Activated naive CD4-positive, alpha-beta T cell treated with anti-CD3 and anti-CD28 coated beads for 36 hours (primary cell): Measurements from ENCODE around the gene RSU1. TPM values are rescaled to one million over a fixed set of nuclear protein-coding genes. Genes with fewer than 3 reads are reported as not detected.

ENCODE experiments used
- CTCF ChIA-PET: fragments of 350-600 bp; sonication (Branson Sonifier 250); formaldehyde crosslinking; loops from one replicate; lab custom pipeline; 2021; ENCODE audit warnings: antibody characterized with exemption; lab: Charles Lee
- DNase-seq: peaks from one replicate; pipeline ENCODE4 v3.0.0-alpha.2; 2020
- H3K27ac Mint-ChIP-seq: one replicate; pipeline ENCODE4 v1.8.0; 2021; ENCODE audit warnings: mild to moderate bottlenecking, mixed read lengths
- H3K27me3 Mint-ChIP-seq: one replicate; pipeline ENCODE4 v1.8.0; 2021; ENCODE audit warnings: low read depth, mixed read lengths
- H3K36me3 Mint-ChIP-seq: one replicate; pipeline ENCODE4 v1.8.0; 2021; ENCODE audit warnings: low read depth, mixed read lengths
- H3K4me1 Mint-ChIP-seq: one replicate; pipeline ENCODE4 v1.8.0; 2021; ENCODE audit warnings: low read depth, mixed read lengths
- H3K4me3 Mint-ChIP-seq: one replicate; pipeline ENCODE4 v1.8.0; 2021; ENCODE audit warnings: mild to moderate bottlenecking, moderate library complexity, mixed read lengths
- H3K9me3 Mint-ChIP-seq: one replicate; pipeline ENCODE4 v1.8.0; 2021; ENCODE audit warnings: mixed read lengths
- intact Hi-C: fragments of 100-400 bp; cut with micrococcal nuclease; formaldehyde crosslinking; loops from one replicate; pipeline ENCODE4 v1.15.1; 2023
- total RNA-seq, 2 experiments: library from RNA; stranded (reverse); gene quantifications; one replicate each; pipeline ENCODE4 v1.2.3, GENCODE V29; 2021

The RSU1 gene
- total RNA-seq, 2 experiments from 2014 or later: 43.4 to 45.1 TPM

DNA sequence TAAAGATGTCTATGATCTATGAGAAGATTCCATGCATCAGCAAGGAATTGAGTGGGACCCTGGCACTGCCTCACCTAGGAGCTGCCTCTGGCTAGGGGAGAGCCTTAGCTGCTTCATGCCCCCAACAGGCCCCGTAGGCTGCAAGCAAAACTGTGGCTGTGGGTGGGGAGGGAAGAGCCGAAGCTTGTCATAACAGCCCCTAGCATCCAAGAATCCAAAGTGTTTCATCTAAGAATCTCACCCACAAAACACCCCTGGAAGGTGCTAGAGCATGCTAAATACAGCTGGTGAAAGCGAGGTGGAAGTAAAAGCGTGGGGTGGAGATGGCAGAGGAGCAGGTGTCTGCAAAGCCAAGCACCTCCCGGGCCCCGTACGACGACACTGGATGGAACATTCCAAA is 208.0 kb downstream of the RSU1 start:
- Mint-ChIP-seq H3K27ac (no peak overlapping the region), H3K9me3 (peaks cover 2% of the 10 kb centered on the region), H3K36me3 (peaks cover 17% of the 10 kb centered on the region), H3K4me3 (no peak overlapping the region), H3K4me1 (no peaks in the 10 kb centered on the region), H3K27me3 (no peaks in the 10 kb centered on the region)
- CTCF ChIA-PET: no interaction called here
- no peak for DNase-seq
- intact Hi-C loops: no loop called here

DNA sequence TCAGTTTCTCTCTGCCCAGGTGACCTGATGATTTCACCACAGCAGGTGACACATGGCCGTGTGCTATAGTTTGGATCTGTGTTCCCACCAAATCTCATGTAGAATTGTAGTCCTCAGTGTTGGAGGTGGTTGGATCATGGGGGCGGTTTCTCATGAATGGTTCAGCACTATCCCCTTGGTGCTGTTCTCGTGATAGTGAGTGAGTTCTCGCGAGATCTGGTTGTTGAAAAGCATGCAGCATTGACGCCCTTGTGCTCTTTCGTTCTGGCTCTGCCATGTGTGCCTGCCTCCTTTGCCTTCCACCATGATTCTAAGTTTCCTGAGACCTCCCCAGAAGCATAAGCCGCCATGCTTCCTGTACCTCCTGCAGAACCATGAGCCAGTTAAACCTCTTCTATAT is 210.3 kb downstream of the RSU1 start:
- no peaks in the 10 kb centered on the region for H3K27me3 Mint-ChIP-seq
- no peak overlapping the region for H3K4me3 Mint-ChIP-seq
- no peak overlapping the region for H3K27ac Mint-ChIP-seq
- intact Hi-C loops: no loop called here
- CTCF ChIA-PET: no interaction called here
- no peak for DNase-seq
- H3K36me3 Mint-ChIP-seq: peaks cover 20% of the 10 kb centered on the region
- peaks cover 2% of the 10 kb centered on the region for H3K9me3 Mint-ChIP-seq
- no peaks in the 10 kb centered on the region for H3K4me1 Mint-ChIP-seq

DNA sequence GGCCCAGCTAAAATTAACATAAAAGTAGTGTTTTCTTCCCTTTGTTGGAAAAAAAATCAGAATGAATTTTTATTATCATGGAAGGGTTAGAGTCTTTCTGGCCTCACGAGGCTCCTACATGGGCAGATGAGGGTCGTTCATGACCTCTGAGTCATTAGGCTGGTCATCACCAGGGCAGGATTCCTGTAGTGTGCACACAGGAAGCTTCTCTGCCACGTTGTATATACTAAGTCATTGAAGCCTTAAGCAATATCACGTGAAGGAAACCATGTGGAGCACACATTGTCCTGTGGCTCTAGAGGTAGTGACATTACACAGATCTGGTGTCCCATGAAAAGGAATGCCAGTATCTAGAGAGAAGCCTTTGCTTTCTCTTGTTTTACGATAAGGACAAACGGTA is 210.8 kb downstream of the RSU1 start:
- Mint-ChIP-seq H3K4me1 (no peaks in the 10 kb centered on the region), H3K36me3 (peaks cover 20% of the 10 kb centered on the region), H3K27ac (no peak overlapping the region), H3K27me3 (no peaks in the 10 kb centered on the region), H3K4me3 (no peak overlapping the region), H3K9me3 (peaks cover 2% of the 10 kb centered on the region)
- no peak for DNase-seq
- CTCF ChIA-PET: no interaction called here
- intact Hi-C loops: no loop called here

GRCh38 chr10:16603308-16603707 is 213.9 kb downstream of the RSU1 start:
- H3K4me1 Mint-ChIP-seq: no peaks in the 10 kb centered on the region
- intact Hi-C loops: no loop called here
- no peak overlapping the region for H3K27ac Mint-ChIP-seq
- peaks cover 37% of the 10 kb centered on the region for H3K36me3 Mint-ChIP-seq
- H3K4me3 Mint-ChIP-seq: no peak overlapping the region
- no peaks in the 10 kb centered on the region for H3K27me3 Mint-ChIP-seq
- H3K9me3 Mint-ChIP-seq: peaks cover 4% of the 10 kb centered on the region
- CTCF ChIA-PET: no interaction called here
- no peak for DNase-seq

GRCh38 chr10:16602104-16602775 is 215.0 kb downstream of the RSU1 start:
- DNase-seq: no peak
- Mint-ChIP-seq H3K9me3 (peaks cover 6% of the 10 kb centered on the region), H3K4me1 (no peaks in the 10 kb centered on the region), H3K27me3 (no peaks in the 10 kb centered on the region), H3K36me3 (peaks cover 37% of the 10 kb centered on the region), H3K27ac (no peak overlapping the region), H3K4me3 (no peak overlapping the region)
- CTCF ChIA-PET: no interaction called here
- intact Hi-C loops: no loop called here

- Mint-ChIP-seq H3K9me3 (peaks cover 10% of the 10 kb centered on the region), H3K27me3 (no peaks in the 10 kb centered on the region), H3K4me1 (no peaks in the 10 kb centered on the region), H3K36me3 (peaks cover 47% of the 10 kb centered on the region), H3K4me3 (no peak overlapping the region), H3K27ac (no peak overlapping the region)
- no peak for DNase-seq
- CTCF ChIA-PET: interaction anchor here (0.6 kb wide), 1 partner anchor 1388 kb away, joined by 6 read pairs; no protein-coding TSS in a partner anchor
- intact Hi-C loops: no loop called here
Observed at GRCh38 chr10:16599662-16600061, 217.6 kb downstream of the RSU1 start.

DNA sequence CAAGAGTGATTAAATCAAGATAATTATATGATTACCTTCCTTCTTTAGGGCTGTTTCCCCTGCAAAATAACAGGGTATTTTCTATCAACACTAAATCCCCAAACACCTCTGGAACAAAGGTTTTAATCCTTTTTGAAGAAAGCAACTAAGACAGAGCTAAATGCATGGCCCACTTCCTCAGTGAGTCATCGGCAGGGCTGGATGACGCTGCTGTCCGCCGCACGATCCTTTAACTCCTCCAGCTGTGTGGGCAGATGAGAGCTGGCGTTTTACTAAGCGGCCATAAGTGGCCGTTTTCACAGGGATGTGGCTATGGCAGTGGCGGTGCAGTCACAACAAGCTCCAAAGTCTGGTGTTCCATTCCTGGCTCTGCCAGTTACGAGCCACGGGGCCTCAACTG is 219.6 kb downstream of the RSU1 start:
- Mint-ChIP-seq H3K27ac (no peak overlapping the region), H3K4me3 (no peak overlapping the region), H3K4me1 (no peaks in the 10 kb centered on the region), H3K27me3 (no peaks in the 10 kb centered on the region), H3K9me3 (peaks cover 19% of the 10 kb centered on the region), H3K36me3 (peaks cover 56% of the 10 kb centered on the region)
- CTCF ChIA-PET: no interaction called here
- intact Hi-C loops: no loop called here
- no peak for DNase-seq

GRCh38 chr10:16592378-16592777 is 224.8 kb downstream of the RSU1 start:
- Mint-ChIP-seq H3K4me3 (no peak overlapping the region), H3K36me3 (peaks cover 48% of the 10 kb centered on the region)

DNA sequence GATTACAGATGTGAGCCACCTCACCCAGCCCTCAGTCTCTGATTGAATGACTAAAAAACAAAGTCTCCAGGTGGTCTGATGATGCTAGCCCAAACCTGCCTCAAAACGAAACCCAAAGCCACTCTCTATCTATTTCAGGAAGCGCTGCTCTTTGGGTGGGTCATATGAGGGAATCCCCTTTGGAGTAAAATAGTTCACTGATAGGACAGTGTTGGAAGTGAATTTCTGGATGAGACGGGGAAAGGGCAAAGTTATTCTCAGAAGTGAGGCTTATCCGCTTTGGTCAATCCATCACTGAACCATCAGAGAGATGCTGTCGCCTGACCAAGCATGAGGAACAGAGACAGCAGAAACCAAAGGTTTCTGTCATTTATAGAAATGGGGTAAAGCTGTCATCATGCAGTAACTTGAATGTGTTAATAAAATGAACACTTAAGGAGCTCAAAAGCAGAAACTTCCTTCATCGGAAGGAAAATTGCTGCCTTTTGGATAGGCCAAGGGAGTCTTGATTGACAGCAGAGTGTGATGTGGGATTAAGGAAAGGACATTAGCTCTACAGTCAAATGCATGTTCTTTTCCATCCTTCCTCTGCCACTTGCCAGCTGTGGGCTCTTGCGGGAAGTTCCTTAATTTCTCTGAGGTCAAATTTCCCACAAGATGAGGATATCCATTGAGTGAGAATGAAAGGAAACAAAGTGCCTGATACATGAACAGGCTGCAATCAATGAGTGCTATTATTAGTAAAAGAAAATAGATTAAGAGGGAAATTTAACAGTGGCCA is 230.7 kb downstream of the RSU1 start:
- no peaks in the 10 kb centered on the region for H3K4me1 Mint-ChIP-seq
- peaks cover 2% of the 10 kb centered on the region for H3K27me3 Mint-ChIP-seq
- peaks cover 17% of the 10 kb centered on the region for H3K9me3 Mint-ChIP-seq
- no peak overlapping the region for H3K27ac Mint-ChIP-seq
- DNase-seq: no peak
- no peak overlapping the region for H3K4me3 Mint-ChIP-seq
- intact Hi-C loops: no loop called here
- H3K36me3 Mint-ChIP-seq: peaks cover 4% of the 10 kb centered on the region
- CTCF ChIA-PET: no interaction called here

More at GRCh38 chr10:16592378-16592777, 224.8 kb downstream of the RSU1 start:
- intact Hi-C loops: no loop called here
- no peak for DNase-seq
- Mint-ChIP-seq H3K9me3 (peaks cover 35% of the 10 kb centered on the region), H3K27ac (no peak overlapping the region), H3K4me1 (no peaks in the 10 kb centered on the region), H3K27me3 (no peaks in the 10 kb centered on the region)
- CTCF ChIA-PET: no interaction called here

DNA sequence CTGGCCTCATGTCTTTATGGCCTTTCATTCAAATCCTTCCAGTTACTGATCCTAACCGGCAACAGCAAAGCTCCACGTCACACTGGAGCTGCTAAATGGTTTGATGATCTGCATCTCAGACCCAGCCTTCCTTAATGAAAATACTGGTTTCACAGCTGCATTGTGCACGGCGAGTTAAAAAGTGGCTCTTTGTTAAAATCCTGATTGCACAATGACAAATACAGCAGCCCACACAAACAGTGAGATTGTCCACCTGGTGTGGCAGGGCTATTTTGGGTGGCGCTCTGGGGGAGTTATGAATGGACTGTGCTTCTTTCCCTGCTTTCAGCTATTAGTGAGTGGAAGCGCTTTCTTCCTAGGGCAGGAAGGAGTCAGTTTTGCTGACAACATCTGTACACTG is 232.1 kb downstream of the RSU1 start:
- H3K4me3 Mint-ChIP-seq: no peak overlapping the region
- no peaks in the 10 kb centered on the region for H3K4me1 Mint-ChIP-seq
- no peaks in the 10 kb centered on the region for H3K36me3 Mint-ChIP-seq
- no peak overlapping the region for H3K27ac Mint-ChIP-seq
- peaks cover 12% of the 10 kb centered on the region for H3K9me3 Mint-ChIP-seq
- H3K27me3 Mint-ChIP-seq: peaks cover 14% of the 10 kb centered on the region
- DNase-seq: no peak
- intact Hi-C loops: no loop called here
- CTCF ChIA-PET: interaction anchor here (0.9 kb wide), 1 partner anchor 11 kb away, joined by 3 read pairs; no protein-coding TSS in a partner anchor

DNA sequence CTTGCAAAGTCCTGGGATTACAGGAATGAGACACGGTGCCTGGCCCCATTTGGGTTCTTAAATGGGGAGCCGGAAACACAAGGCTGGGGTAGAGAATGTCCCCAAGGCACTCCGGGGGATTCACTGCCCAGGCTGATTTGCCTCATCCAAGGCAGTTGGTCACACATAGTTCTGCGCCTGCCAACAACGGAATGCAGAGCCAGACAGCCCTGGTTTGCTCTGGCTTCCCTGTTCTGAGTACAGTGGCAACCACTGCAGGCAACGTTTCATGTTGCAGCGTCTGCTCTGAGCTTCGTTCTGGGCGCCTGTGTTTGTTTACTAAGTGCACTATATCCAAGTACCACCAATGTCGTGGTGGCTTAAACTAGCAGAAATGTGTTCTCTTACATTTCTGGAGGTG is 233.8 kb downstream of the RSU1 start:
- intact Hi-C loops: no loop called here
- Mint-ChIP-seq H3K36me3 (no peaks in the 10 kb centered on the region), H3K27me3 (peaks cover 20% of the 10 kb centered on the region), H3K4me1 (no peaks in the 10 kb centered on the region), H3K27ac (no peak overlapping the region), H3K4me3 (no peak overlapping the region), H3K9me3 (peaks cover 4% of the 10 kb centered on the region)
- no peak for DNase-seq
- CTCF ChIA-PET: no interaction called here

DNA sequence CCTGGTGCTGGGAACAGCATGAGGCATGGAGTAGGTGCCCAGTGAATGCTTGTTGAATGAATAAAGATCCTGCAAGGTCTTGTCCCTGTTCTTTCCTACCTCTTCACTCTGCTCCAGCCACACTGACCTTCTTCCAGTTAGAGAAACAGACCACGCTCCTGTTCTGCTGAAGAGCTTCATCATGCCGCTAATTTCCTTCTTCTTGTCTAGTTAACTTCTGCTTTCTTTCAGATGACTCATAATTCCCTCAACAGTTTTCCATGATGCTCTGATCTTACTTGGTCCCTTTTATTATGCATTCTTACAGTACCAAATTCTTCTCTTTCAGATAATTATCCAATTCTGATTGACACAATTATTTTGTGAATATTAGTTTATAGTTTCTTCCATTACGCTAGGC is 236.0 kb downstream of the RSU1 start:
- Mint-ChIP-seq H3K9me3 (peaks cover 1% of the 10 kb centered on the region), H3K4me1 (no peaks in the 10 kb centered on the region), H3K27ac (no peak overlapping the region), H3K4me3 (no peak overlapping the region), H3K36me3 (no peaks in the 10 kb centered on the region), H3K27me3 (peaks cover 22% of the 10 kb centered on the region)
- intact Hi-C loops: no loop called here
- DNase-seq: no peak
- CTCF ChIA-PET: no interaction called here

DNA sequence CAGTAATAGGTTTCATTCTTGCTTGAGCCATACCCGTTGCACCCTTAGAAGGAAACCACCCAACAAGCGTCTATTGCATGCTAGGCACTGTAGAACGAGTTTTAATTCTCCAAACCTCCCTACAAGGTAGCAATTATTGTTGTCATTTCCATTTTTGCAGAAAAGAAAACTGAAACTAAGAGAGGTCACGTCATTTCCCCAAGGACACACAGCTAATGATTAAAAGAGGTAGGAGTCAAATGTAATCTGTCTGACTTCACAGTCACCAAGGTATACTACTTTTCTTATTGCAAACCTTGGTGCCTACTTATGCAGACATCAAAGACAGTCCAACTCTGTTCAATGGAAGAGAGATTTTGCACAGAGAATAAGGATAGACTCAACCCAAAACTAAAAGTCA is 246.5 kb downstream of the RSU1 start:
- intact Hi-C loops: no loop called here
- no peaks in the 10 kb centered on the region for H3K4me1 Mint-ChIP-seq
- H3K9me3 Mint-ChIP-seq: no peaks in the 10 kb centered on the region
- CTCF ChIA-PET: no interaction called here
- no peak overlapping the region for H3K4me3 Mint-ChIP-seq
- DNase-seq: no peak
- no peaks in the 10 kb centered on the region for H3K36me3 Mint-ChIP-seq
- H3K27me3 Mint-ChIP-seq: peaks cover 18% of the 10 kb centered on the region
- no peak overlapping the region for H3K27ac Mint-ChIP-seq
